NCI-H2081 treated with DMSO at 0.1 percent for 48 hours (cell line): ENCODE results near the gene B3GNT9.
"Not testable (repeated sequence)": the region's sequence is repeated elsewhere in the genome, so short reads cannot be mapped to it uniquely, and the experiment has no call there.

ENCODE experiments used
- DNase-seq: peaks from one replicate; lab custom pipeline; 2025; lab: John Stamatoyannopoulos, UW

B3GNT9 gene

DNA sequence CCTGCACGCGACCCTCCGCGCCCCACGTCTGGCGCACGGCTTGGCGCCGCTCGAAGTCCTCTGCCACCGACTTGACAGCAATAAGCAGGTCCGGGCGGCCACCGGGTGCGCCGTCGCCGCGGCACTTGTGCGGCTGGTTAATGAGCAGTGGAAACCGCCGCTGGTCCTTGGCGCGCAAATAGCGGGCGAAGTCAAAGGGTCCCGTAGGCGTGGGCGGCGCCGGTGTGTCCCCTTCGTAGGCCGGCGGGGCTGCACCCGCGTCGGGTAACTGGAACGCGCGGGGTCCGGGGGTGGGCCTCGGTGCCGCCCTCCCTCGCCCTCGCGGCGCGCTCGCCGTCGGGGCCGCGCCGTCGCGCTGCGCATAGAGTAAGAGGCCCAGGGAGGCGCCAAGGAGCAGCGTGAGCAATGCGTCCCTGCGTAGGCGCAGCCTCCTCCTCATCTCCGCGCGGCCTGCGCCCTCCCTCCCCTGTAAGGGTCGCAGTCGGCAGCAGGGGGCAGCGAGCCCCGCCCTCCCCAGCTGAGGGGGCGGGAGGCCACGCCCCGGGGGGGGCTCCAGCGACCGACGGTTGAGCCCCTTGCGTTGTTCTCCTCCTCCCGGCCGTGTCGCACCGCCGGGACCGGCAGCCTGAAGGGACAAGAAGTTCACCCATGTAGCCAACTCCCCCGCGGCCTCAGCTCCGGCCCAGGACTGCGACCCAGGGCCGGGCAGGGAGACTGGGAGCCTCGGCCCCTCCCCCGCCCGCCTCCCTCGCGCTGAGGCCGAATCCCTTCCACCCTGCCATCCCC, 558 bp downstream of the B3GNT9 start:
- no peak for DNase-seq

GRCh38 chr16:67149276-67150046, 1.3 kb downstream of the B3GNT9 start:
- no peak for DNase-seq

- no peak for DNase-seq
These were observed 2.0 kb downstream of the B3GNT9 start for GRCh38 chr16:67148656-67149275.

DNA sequence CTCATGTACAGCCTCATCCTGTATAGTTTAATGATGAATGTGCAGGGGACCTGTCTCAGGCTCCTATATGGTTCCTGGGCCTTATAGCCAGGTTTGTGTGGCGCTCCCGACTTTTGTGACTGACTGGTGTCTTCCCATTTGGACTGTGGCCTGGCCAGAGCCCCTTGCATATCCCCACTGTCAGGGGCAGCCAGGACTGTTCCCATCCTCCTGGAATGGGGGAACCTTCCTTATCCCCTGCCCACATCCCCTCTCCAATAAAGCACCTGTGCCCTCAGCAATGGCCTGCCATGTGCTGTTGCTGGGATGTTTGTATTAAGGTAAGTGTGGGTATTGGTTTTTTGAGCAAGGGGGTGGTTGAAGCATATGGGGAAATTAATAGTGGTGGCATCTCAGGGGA, 2.6 kb downstream of the B3GNT9 start:
- DNase-seq: no peak

GRCh38 chr16:67147437-67148140, 3.2 kb downstream of the B3GNT9 start:
- no peak for DNase-seq

DNA sequence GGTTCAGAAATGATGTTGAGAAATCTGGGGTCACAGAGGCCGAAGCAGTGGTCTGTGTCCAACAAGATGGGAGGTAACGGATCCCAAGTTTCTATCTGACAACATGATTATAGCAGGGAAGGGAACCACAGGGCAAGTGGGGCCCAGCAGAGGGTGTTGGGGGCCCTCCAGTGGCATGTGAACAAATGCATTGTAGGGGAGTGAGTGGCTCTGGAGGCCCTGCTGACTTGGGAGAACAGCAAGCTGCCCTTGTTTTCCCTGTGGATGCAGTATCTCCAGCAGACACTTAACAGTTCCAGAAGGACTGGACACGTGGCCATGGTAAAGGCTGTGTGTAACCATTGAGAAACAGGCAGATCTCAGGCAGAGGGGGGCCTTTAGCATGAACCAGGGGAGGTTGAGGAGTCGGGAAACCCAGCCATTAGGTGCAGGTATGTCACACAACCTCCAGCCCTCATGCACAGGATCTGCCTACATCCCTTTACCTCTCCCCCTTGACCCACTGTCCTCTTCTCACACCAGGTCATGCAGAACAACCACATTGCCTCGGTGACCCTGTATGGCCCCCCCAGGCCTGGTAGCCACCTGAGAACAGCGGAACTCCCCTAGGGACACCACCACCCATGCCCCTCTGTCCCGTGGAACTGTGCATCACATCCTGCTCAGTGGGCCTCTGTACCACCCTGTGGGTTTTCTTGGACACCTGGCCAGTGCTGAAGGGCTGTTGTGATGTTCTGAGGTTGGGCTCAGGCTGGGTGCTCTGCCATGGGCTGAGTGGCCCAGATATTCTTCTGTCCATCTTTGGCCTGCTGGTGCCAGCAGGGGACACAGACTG, 4.1 kb downstream of the B3GNT9 start:
- no peak for DNase-seq

DNA sequence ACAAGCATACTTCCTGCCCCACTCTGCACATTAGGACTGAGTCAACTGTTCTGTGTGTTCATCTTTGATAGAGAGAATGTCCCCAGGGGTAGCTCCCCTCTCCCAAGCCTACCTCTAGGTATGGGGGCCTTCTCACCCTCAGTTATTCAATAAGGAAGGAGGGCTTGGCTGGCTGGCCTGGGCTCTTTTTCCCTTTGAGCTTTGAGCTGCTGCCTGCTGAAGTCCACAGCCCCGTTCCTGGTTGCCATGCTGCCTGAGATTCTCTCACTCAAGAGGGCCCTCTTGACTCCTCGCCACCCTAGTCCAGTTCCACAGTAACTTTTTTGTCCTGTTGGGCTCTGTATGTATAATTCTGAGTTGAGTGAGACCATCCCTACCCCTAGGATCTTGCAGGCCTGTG, 5.1 kb downstream of the B3GNT9 start:
- no peak for DNase-seq

GRCh38 chr16:67144943-67145342, 5.9 kb downstream of the B3GNT9 start:
- no peak for DNase-seq

DNA sequence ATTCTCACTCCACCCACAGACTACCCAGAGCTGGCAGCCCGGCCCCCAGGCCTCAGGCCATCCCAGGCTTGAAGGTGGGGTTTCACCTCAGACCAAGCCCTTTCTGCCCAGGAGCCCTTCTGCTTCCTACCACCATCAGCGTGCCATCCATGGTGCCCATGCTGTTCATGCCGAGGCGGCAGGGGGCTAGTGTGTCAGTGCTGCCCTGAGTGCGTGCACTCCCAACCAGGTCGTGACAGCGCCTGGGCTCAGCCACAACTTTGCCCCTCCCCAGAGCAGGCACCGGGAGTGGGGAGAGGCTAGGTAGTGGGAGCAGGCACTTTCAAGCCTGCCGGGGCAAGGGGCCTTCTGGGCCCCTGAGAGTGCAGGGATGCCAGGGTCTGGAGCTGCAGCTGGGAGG, 8.5 kb downstream of the B3GNT9 start:
- DNase-seq: no peak

DNA sequence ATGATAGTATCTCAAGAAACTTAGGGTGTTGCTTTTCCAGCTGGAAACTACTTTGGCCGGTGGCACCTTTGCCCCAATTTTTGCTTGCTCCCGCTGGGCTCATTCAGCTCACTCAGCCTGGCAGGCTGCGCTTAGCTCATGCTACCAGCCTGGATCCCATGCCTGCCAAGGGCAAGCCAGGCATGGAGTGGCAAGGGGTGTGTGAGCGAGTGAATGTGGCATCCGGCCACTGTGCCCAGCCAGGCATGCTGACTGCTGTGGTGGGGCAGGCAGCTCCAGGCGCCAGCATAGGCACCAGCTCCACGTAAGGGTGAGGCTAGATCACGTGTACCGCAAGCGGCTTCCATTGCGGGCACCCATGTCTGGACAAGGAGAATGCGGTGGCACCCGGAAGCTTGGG, 9.4 kb downstream of the B3GNT9 start:
- DNase-seq: no peak

GRCh38 chr16:67137605-67138004, 13.2 kb downstream of the B3GNT9 start:
- DNase-seq: no peak

GRCh38 chr16:67129422-67129821, 21.4 kb downstream of the B3GNT9 start:
- DNase-seq: no peak

DNA sequence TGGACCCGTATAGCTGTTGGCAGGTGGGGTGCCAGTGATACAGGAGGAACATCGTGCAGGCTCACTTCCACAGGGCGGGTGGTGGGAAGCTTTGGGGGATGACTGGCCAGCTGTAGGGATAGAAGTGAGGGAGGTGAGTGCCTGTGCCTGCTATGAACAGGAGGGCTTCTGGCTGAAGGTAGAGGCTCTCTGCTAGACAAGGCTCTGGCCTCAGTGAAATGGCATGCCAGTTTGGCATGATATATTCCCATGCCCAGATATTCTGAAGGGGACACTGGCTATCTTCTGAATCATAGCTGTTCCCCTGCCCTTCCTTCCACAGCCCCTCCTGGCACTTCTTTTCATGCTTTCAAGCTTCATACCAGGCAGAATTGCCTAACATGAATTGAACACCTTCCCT, 21.9 kb downstream of the B3GNT9 start:
- no peak for DNase-seq

DNA sequence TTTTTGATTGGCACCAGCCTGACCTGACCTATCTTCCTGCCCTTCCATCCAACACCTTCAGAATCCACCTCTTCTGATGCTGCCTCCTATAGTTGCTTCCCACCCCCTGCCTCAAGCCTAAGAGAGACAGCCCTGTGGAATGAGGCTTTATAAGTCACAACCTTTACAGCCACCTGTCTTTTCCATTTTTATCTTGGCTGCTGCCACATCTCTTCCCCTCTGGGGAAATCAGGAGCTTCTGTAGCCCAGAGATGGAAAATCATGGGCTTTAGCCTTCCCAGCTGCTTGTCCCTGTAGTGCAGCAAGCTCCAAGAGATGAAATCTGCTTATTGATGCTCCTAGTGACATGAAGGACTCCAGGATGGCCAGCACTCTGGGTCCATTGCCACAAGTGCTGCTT, 22.4 kb downstream of the B3GNT9 start:
- DNase-seq: no peak

- not testable (repeated sequence) for DNase-seq
These were observed 28.0 kb downstream of the B3GNT9 start for GRCh38 chr16:67122799-67123198.

DNA sequence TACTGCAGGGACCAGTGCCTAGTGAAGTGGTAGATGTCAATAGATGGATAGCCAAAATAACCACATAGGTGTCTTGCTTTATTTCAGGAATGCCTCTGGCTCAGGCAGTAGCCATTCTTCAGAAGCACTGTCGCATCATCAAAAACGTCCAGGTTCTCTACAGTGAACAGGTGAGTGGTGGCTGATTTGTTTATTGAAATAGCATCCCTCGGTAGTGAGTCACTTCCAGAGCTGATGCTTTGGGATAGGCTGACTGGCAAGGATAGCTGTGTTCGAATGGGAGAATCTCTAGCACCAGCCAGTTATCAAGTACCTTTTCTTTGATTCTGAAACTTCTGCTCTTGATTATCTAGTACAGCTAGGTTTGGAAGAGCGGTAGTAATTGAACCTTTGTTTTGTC, 30.8 kb downstream of the B3GNT9 start:
- no peak for DNase-seq

DNA sequence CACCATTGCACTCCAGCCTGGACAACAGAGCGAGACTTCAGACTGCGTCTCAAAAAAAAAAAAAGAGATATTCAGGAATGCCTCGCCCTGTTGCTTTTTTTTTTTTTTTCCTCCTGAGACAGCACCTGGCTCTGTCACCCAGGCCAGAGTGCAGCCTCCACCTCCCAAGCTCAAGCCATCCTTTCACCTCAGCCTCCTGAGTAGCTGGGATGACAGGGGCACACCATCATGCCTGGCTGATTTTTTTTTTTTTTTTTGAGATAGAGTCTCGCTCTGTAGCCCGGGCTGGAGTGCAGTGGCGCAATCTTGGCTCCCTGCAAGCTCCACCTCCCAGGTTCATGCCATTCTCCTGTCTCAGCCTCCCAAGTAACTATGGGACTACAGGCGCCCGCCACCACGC, 33.1 kb downstream of the B3GNT9 start:
- no peak for DNase-seq

DNA sequence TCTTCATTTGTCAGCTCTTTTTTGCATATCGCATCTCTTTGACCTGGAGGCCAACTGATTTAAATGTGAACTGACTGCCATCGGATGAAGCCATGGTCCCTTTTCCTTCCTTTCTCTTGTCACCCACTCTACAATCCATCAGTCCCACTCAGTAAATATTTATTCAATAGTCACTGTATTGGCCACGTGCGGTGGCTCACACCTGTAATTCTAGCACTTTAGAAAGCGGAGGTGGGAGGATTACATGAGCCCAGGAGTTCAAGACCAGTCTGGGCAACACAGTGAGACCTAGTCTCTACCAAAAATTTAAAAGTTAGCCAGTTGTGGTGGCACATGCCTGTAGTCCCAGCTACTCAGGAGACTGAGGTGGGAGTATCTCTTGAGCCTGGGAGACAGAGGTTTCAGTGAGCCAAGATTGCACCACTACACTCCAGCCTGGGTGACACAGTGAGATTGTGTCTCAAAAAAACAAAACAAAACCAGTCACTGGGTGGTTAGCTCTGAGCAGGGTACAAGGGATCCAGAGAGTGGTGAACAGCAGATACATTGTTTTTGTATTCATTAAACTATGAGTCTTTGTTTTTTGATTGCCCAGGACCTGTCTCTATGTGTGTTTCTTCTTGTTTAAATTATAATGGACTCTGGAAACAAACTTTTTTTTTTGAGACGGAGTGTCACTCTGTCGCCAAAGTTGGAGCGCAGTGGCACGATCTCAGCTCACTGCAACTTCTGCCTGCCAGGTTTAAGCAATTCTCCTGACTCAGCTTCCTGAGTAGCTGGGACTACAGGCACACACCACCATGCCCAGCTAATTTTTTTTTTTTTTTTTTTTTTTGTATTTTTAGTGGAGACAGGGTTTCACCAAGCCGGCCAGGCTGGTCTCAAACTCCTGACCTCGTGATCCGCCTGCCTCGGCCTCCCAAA, 34.1 kb downstream of the B3GNT9 start:
- DNase-seq: no peak

DNA sequence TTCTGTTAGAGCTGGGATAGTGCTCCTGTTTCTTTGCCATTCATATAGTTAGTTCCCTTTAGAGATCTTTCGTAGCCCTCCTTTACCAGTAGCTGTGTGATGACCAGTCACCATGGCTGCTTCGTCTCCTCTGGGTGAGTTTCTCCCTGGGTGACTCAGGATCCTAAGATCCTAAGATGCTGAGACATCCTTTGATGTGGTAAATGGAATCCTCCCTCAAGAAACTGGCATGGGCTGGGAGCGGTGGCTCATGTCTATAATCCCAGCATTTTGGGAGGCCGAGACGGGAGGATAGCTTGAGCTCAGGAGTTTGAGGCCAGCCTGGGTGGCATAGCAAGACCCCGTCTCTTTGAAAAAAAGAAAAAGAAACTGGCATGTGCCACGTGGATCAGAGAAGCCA, 35.2 kb downstream of the B3GNT9 start:
- no peak for DNase-seq

GRCh38 chr16:67114793-67115192, 36.0 kb downstream of the B3GNT9 start:
- no peak for DNase-seq
